PC-9 (cell line): Measurements from ENCODE around the gene SRSF2. TPM values are rescaled to one million over a fixed set of nuclear protein-coding genes. Genes with fewer than 3 reads are reported as not detected.

Source experiments
- BruUV-seq: library from RNA; stranded (reverse); fragments of 400-500 nt; replicated peaks from 2 replicates; lab custom pipeline; 2021; lab: Mats Ljungman, UMichigan
- CTCF ChIA-PET: fragments of 300-600 bp; sonication (Branson Sonifier 250); formaldehyde crosslinking; loops from one replicate; lab custom pipeline; 2022; ENCODE audit warnings: antibody characterized with exemption; lab: Charles Lee
- POLR2A ChIA-PET: fragments of 300-600 bp; sonication (Branson Sonifier 250); formaldehyde crosslinking; loops from one replicate; lab custom pipeline; 2022; ENCODE audit warnings: antibody characterized with exemption; ENCODE audit not compliant: unreplicated experiment; lab: Charles Lee
- DNase-seq, 2 experiments: peaks; one replicate each; pipeline versions ENCODE4 v3.0.0 to v3.0.0-alpha.2; 2015 to 2022; ENCODE audit warnings: mixed read lengths in 1 of 2
- H2AFZ ChIP-seq: fragments of 200-600 bp; sonication (generic); 2 replicates; pipeline ENCODE4 v1.8.1; 2017; ENCODE audit warnings: antibody characterized with exemption
- H3F3A ChIP-seq: fragments of 200-600 bp; sonication (generic); 2 replicates; pipeline ENCODE4 v1.8.1; 2017; ENCODE audit warnings: antibody characterized with exemption, mild to moderate bottlenecking, low read depth; ENCODE audit not compliant: insufficient read depth
- H3K27ac ChIP-seq: fragments of 200-600 bp; sonication (generic); 2 replicates; pipeline ENCODE4 v1.6.1; 2016; ENCODE audit warnings: mixed run types
- H3K27me3 ChIP-seq: fragments of 200-600 bp; sonication (generic); 2 replicates; pipeline ENCODE4 v1.6.1; 2016; ENCODE audit warnings: low read depth, mixed run types; ENCODE audit not compliant: insufficient read depth
- H3K36me3 ChIP-seq: fragments of 200-600 bp; sonication (generic); 2 replicates; pipeline ENCODE4 v1.6.1; 2016; ENCODE audit warnings: low read depth, mixed run types
- H3K4me1 ChIP-seq: fragments of 200-600 bp; sonication (generic); replicated peaks from 2 replicates; pipeline ENCODE4 v1.6.1; 2016; ENCODE audit warnings: mixed run types; ENCODE audit not compliant: insufficient read depth
- H3K4me2 ChIP-seq: fragments of 200-600 bp; sonication (generic); 2 replicates; pipeline ENCODE4 v1.6.1; 2017; ENCODE audit warnings: mixed run types
- H3K4me3 ChIP-seq: fragments of 200-600 bp; sonication (generic); 2 replicates; pipeline ENCODE4 v1.6.1; 2016; ENCODE audit warnings: mixed run types
- H3K79me2 ChIP-seq: fragments of 200-600 bp; sonication (generic); 2 replicates; pipeline ENCODE4 v1.6.1; 2017; ENCODE audit warnings: low read depth, mixed run types
- H3K9me2 ChIP-seq: fragments of 200-600 bp; sonication (generic); 2 replicates; pipeline ENCODE4 v1.8.1; 2017; ENCODE audit warnings: mild to moderate bottlenecking; ENCODE audit not compliant: insufficient read depth
- H3K9me3 ChIP-seq: fragments of 200-600 bp; sonication (generic); 2 replicates; pipeline ENCODE4 v1.8.1; 2016; ENCODE audit warnings: low read depth; ENCODE audit not compliant: insufficient read depth
- H4K20me1 ChIP-seq: fragments of 200-600 bp; sonication (generic); 2 replicates; pipeline ENCODE4 v1.8.1; 2017; ENCODE audit not compliant: insufficient read depth
- EZH2 ChIP-seq: fragments of 200-600 bp; sonication (generic); IDR thresholded peaks from 2 replicates; pipeline ENCODE4 v1.8.0; 2017; ENCODE audit warnings: antibody characterized with exemption, low read depth
- intact Hi-C: fragments of 100-400 bp; cut with micrococcal nuclease; formaldehyde crosslinking; loops from one replicate; pipeline ENCODE4 v1.10.0; 2022; ENCODE audit not compliant: unreplicated experiment
- total RNA-seq: library from RNA; stranded (reverse); gene quantifications from 2 replicates; pipeline ENCODE4 v1.2.3, GENCODE V29; 2021
- TF ChIP-seq, protein P1 (sequence below): fragments of 200-600 bp; sonication (generic); conservative IDR thresholded peaks from 2 replicates; pipeline ENCODE4 v1.6.1; 2017; ENCODE audit warnings: mixed run types, antibody characterized with exemption, mild to moderate bottlenecking, moderate library complexity

SRSF2 gene
- total RNA-seq, 1 experiment from 2014 or later = 186 TPM

DNA sequence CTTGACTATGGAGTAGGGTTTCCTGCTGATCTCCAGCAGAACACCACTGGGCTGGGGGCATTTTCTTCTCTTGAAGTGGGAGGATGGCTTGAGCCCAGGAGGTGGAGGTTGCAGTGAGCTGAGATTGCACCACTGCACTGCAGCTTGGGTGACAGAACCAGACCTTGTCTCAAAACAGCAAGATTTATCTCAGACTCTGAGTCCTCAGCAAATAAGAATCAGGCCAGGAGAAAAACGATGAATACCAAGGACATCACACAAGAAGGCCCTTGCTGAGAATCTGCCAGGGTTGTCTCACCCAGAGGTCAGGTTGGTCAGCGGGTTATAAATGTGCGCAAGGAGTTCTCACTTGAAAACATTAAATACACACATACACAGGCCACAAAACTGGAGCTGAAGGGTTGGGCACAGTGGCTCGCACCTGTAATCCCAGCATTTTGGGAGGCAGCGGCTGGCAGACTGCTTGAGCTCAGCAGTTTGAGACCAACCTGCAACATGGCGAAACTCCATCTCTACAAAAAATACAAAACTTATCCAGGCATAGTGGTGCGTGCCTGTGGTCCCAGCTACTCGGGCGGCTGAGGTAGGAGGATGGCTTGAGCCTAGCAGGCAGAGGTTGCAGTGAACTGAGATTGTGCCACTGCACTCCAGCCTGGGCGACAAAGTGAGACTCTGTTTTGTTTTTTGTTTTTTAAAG is 34.0 kb downstream of the SRSF2 start:
- no peaks in the 10 kb centered on the region for H3F3A ChIP-seq
- intact Hi-C loops = no loop called here
- no peak overlapping the region for H3K27ac ChIP-seq
- no peaks in the 10 kb centered on the region for H4K20me1 ChIP-seq
- H3K36me3 ChIP-seq = no peaks in the 10 kb centered on the region
- no peaks in the 10 kb centered on the region for H3K4me1 ChIP-seq
- H3K79me2 ChIP-seq = no peaks in the 10 kb centered on the region
- no peak overlapping the region for H3K4me2 ChIP-seq
- DNase-seq = no peak
- H3K4me3 ChIP-seq = no peak overlapping the region
- no peaks in the 10 kb centered on the region for H3K27me3 ChIP-seq
- H3K9me2 ChIP-seq = no peaks in the 10 kb centered on the region
- TF ChIP-seq, protein P1, sequence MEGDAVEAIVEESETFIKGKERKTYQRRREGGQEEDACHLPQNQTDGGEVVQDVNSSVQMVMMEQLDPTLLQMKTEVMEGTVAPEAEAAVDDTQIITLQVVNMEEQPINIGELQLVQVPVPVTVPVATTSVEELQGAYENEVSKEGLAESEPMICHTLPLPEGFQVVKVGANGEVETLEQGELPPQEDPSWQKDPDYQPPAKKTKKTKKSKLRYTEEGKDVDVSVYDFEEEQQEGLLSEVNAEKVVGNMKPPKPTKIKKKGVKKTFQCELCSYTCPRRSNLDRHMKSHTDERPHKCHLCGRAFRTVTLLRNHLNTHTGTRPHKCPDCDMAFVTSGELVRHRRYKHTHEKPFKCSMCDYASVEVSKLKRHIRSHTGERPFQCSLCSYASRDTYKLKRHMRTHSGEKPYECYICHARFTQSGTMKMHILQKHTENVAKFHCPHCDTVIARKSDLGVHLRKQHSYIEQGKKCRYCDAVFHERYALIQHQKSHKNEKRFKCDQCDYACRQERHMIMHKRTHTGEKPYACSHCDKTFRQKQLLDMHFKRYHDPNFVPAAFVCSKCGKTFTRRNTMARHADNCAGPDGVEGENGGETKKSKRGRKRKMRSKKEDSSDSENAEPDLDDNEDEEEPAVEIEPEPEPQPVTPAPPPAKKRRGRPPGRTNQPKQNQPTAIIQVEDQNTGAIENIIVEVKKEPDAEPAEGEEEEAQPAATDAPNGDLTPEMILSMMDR = no peak
- TF ChIP-seq EZH2 = no peak
- no TSS peak for BruUV-seq
- POLR2A ChIA-PET = no interaction called here
- no peaks in the 10 kb centered on the region for H3K9me3 ChIP-seq
- H2AFZ ChIP-seq = no peak overlapping the region
- CTCF ChIA-PET = no interaction called here

GRCh38 chr17:76702076-76702475 is 35.1 kb downstream of the SRSF2 start:
- BruUV-seq = no TSS peak
- no peaks in the 10 kb centered on the region for H3K27me3 ChIP-seq
- no peak overlapping the region for H3K4me3 ChIP-seq
- no peak overlapping the region for H2AFZ ChIP-seq
- POLR2A ChIA-PET = no interaction called here
- H3K79me2 ChIP-seq = no peaks in the 10 kb centered on the region
- H3K9me2 ChIP-seq = no peaks in the 10 kb centered on the region
- H3K4me2 ChIP-seq = no peak overlapping the region
- H3K9me3 ChIP-seq = no peaks in the 10 kb centered on the region
- CTCF ChIA-PET = no interaction called here
- intact Hi-C loops = no loop called here
- H3F3A ChIP-seq = no peaks in the 10 kb centered on the region
- TF ChIP-seq EZH2 = no peak
- TF ChIP-seq, protein P1 = no peak
- no peak for DNase-seq
- H3K36me3 ChIP-seq = no peaks in the 10 kb centered on the region
- H3K4me1 ChIP-seq = no peaks in the 10 kb centered on the region
- no peak overlapping the region for H3K27ac ChIP-seq
- H4K20me1 ChIP-seq = no peaks in the 10 kb centered on the region

DNA sequence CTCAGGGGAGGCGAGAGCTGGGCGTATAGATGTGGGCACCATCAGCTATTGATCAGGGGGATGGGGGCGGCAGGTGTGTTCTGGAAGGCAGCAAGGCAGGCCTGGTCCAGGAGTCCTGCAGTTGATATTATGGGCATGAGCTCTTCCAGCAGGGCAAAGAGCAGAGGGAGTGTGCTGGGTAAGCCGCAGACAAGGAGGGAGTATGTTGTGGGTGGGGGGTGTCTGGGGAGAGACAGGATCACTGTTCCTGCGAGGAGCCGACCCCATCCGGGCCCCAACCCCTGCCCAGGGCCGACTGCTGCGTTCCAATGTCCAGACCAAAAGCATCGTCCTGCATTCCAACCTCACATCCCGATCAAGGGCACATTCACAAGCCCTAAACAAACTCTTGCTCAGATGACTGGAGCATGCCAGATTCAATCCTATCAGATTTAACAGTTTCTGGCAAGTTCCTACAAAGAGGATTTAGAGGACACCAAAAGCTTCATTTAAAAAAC is 35.6 kb downstream of the SRSF2 start:
- Histone ChIP-seq H3K4me2 (no peak overlapping the region), H2AFZ (no peak overlapping the region), H4K20me1 (no peaks in the 10 kb centered on the region), H3K79me2 (no peaks in the 10 kb centered on the region), H3K27ac (no peak overlapping the region), H3K36me3 (no peaks in the 10 kb centered on the region), H3K4me1 (no peaks in the 10 kb centered on the region), H3K4me3 (no peak overlapping the region), H3K9me2 (no peaks in the 10 kb centered on the region), H3F3A (no peaks in the 10 kb centered on the region), H3K27me3 (no peaks in the 10 kb centered on the region), H3K9me3 (no peaks in the 10 kb centered on the region)
- TF ChIP-seq EZH2 = no peak
- TF ChIP-seq, protein P1 = no peak
- intact Hi-C loops = no loop called here
- CTCF ChIA-PET = no interaction called here
- no TSS peak for BruUV-seq
- POLR2A ChIA-PET = no interaction called here
- DNase-seq = no peak
